GM19438 (cell line): Measurements from ENCODE around the gene IGF2BP2.

Experiments
- ATAC-seq: cut with Tn5 transposase; IDR thresholded peaks from one replicate; pipeline ENCODE4 v1.9.1; 2021; ENCODE audit warnings: low read depth; ENCODE audit not compliant: unreplicated experiment

The IGF2BP2 gene

DNA sequence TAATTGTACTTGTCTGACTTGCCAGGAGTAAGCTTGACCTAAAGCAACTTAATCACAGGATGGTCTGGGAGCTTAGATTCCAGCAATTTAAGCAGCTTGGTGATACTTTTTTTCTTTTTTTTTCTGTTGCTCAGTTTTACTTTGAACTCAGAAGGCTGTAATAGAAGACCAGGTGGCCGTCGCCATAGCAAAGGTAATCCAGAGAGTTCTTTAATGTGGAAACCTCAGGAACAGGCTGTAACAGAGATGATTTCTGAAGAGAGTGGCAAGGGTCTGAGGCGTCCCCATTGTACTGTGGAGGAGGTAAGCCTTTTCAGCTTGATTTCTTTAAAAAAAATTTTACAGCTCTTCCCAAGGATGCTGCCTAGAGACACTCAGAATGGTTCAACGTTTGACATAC is 218.6 kb downstream of the IGF2BP2 start:
- no peak for ATAC-seq

DNA sequence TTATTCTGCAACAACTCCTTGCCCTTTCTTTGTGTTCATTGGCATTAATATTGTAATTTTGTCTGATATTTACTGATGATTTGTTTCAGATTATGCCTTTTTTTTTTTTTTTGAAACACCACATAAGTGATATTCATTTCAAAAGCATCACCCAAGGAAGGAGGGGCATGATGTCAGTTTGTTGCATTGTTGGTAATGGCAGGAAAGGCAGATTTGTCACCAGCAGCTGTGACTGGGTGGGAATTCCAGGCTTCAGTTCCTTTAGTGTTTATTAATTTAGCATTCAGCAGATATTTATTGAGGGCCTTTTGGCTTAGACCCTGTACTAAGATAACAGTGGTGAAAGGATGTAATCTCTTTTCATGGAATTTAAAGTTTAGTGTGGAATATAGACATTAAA is 219.3 kb downstream of the IGF2BP2 start:
- ATAC-seq = no peak

DNA sequence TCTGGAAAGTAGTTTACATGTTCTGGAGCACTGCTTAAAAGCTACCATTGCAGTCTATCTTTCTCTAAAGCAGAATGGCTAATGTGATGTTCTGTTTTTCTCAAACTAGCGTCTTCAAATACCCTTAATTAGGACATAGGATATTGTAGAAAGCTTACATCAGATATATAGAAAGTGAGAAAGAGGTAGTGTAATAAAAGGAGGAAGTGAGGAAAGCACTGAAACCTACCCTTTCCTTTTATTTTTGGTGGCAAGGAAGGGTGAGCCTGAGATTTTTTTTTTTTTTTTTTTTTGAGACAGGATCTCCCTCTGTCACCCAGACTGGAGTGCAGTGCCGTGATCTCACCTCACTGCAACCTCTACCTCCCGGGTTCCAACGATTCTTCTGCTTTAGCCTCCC is 229.3 kb downstream of the IGF2BP2 start:
- ATAC-seq = peak; percentile 66

DNA sequence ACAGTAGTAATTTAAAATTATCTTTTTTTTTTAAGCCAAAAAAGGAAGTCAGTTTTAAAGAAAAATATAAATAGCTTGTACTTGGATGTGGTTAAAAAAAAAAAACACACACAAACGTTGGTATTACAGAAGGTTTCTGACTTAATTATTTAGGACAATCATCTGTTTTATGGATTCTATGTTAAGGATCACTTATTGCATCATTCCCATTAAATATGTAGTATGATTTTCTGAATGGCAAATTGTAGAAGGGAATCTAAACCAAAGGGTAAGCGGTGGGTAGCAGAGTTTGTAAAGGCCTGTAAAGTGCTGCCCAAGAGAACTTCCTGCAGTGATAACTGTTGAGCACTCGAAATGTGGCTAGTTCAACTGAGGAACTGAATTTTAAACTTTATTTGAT is 230.8 kb downstream of the IGF2BP2 start:
- ATAC-seq = no peak
